NCI-H2081 treated with DMSO at 0.1 percent for 48 hours (cell line): ENCODE results near the gene DHRSX.
"Not testable (repeated sequence)": the region's sequence is repeated elsewhere in the genome, so short reads cannot be mapped to it uniquely, and the experiment has no call there.

Experiments used
- DNase-seq: peaks from one replicate; lab custom pipeline; 2025; lab: John Stamatoyannopoulos, UW

DHRSX gene

GRCh38 chrX:2350036-2350435, 150.7 kb downstream of the DHRSX start:
- DNase-seq = not testable (repeated sequence)

- no peak for DNase-seq
Observed at GRCh38 chrX:2348211-2348610, 152.6 kb downstream of the DHRSX start.

GRCh38 chrX:2346158-2346557, 154.6 kb downstream of the DHRSX start:
- no peak for DNase-seq

- DNase-seq = no peak
Observed at GRCh38 chrX:2345562-2345961, 155.2 kb downstream of the DHRSX start.

GRCh38 chrX:2343413-2343812, 157.4 kb downstream of the DHRSX start:
- no peak for DNase-seq

- DNase-seq = no peak
Observed at GRCh38 chrX:2342874-2343273, 157.9 kb downstream of the DHRSX start.

GRCh38 chrX:2342281-2342688, 158.5 kb downstream of the DHRSX start:
- no peak for DNase-seq

GRCh38 chrX:2340991-2341390, 159.8 kb downstream of the DHRSX start:
- DNase-seq = no peak

- DNase-seq = no peak
Observed at GRCh38 chrX:2336181-2336580, 164.6 kb downstream of the DHRSX start.

- no peak for DNase-seq
Observed at GRCh38 chrX:2334237-2334636, 166.5 kb downstream of the DHRSX start.

GRCh38 chrX:2332252-2332651, 168.5 kb downstream of the DHRSX start:
- DNase-seq = no peak

GRCh38 chrX:2330910-2331309, 169.9 kb downstream of the DHRSX start:
- no peak for DNase-seq

GRCh38 chrX:2330487-2330886, 170.3 kb downstream of the DHRSX start:
- DNase-seq = no peak

- no peak for DNase-seq
Observed at GRCh38 chrX:2327423-2327822, 173.4 kb downstream of the DHRSX start.

- DNase-seq = no peak
Observed at GRCh38 chrX:2325076-2325784, 175.5 kb downstream of the DHRSX start.

GRCh38 chrX:2324151-2324550, 176.6 kb downstream of the DHRSX start:
- no peak for DNase-seq

- DNase-seq = no peak
Observed at GRCh38 chrX:2321411-2321810, 179.4 kb downstream of the DHRSX start.

GRCh38 chrX:2320580-2321327, 180.0 kb downstream of the DHRSX start:
- DNase-seq = no peak

GRCh38 chrX:2320089-2320488, 180.7 kb downstream of the DHRSX start:
- no peak for DNase-seq

- DNase-seq = no peak
Observed at GRCh38 chrX:2318371-2318770, 182.4 kb downstream of the DHRSX start.

GRCh38 chrX:2317527-2318055, 183.2 kb downstream of the DHRSX start:
- no peak for DNase-seq

- no peak for DNase-seq
Observed at GRCh38 chrX:2316534-2316933, 184.2 kb downstream of the DHRSX start.

GRCh38 chrX:2315434-2315833, 185.3 kb downstream of the DHRSX start:
- no peak for DNase-seq
